Stimulated activated CD8-positive, alpha-beta memory T cell treated with anti-CD3 and anti-CD28 coated beads, Interleukin-7, amount 100 ng/mL, for 1 hour (primary cell): ENCODE results near the gene SMARCC1.

ENCODE experiments used
- DNase-seq, 2 donors: peaks; one replicate each; pipeline ENCODE4 v3.0.0-alpha.2; 2020; ENCODE audit warnings: low read depth in 2 of 2

The SMARCC1 gene

GRCh38 chr3:47553407-47553806, 228.3 kb downstream of the SMARCC1 start:
- no peak for DNase-seq

GRCh38 chr3:47542471-47543173, 239.1 kb downstream of the SMARCC1 start:
- no peak for DNase-seq

GRCh38 chr3:47541583-47542108, 240.0 kb downstream of the SMARCC1 start:
- no peak for DNase-seq

GRCh38 chr3:47540281-47540680, 241.4 kb downstream of the SMARCC1 start:
- DNase-seq = no peak

- DNase-seq = no peak
These were observed 244.7 kb downstream of the SMARCC1 start for GRCh38 chr3:47536967-47537366.

GRCh38 chr3:47536221-47536891, 245.3 kb downstream of the SMARCC1 start:
- DNase-seq = no peak
